Measurements from ENCODE around the gene VPS51. TPM values are rescaled to one million over a fixed set of nuclear protein-coding genes. Genes with fewer than 3 reads are reported as not detected.

The VPS51 gene
- total RNA-seq, 1 experiment from 2014 or later, result 123 TPM

- ChIA-PET CTCF (no interaction called here), POLR2A (no interaction called here)
- no peak for ATAC-seq
- Mint-ChIP-seq H3K27me3 (ENCODE audit: low read depth) (peaks cover 16% of the 10 kb centered on the region), H3K4me1 (no peaks in the 10 kb centered on the region), H3K36me3 (no peaks in the 10 kb centered on the region), H3K4me3 (no peak overlapping the region), H3K9me3 (peaks cover 10% of the 10 kb centered on the region), H3K27ac (no peak overlapping the region)
- no peak for DNase-seq (ENCODE audit: low spot score)
- TF ChIP-seq OVOL2 (CRISPR knock-in tag; IDR thresholded peaks at IDR 0.05; ENCODE audit: borderline replicate concordance) (no peak), GRHL2 (CRISPR knock-in tag; IDR thresholded peaks at IDR 0.05; ENCODE audit: insufficient replicate concordance, severe bottlenecking) (no peak), FOXJ3 (CRISPR knock-in tag; IDR thresholded peaks at IDR 0.05; ENCODE audit: borderline replicate concordance) (no peak), GTF2I (CRISPR knock-in tag; conservative IDR thresholded peaks at IDR 0.05) (no peak), SOX15 (CRISPR knock-in tag; IDR thresholded peaks at IDR 0.05) (no peak), ZNF532 (CRISPR knock-in tag; IDR thresholded peaks at IDR 0.05; ENCODE audit: borderline replicate concordance) (no peak), ZNF121 (CRISPR knock-in tag; IDR thresholded peaks at IDR 0.05) (no peak), ETV6 (CRISPR knock-in tag; IDR thresholded peaks at IDR 0.05) (no peak), USF1 (CRISPR knock-in tag; IDR thresholded peaks at IDR 0.05) (no peak), ZBTB21 (CRISPR knock-in tag; IDR thresholded peaks at IDR 0.05; ENCODE audit: borderline replicate concordance) (no peak), NFATC4 (CRISPR knock-in tag; IDR thresholded peaks at IDR 0.05) (no peak), E2F5 (CRISPR knock-in tag; IDR thresholded peaks at IDR 0.05) (no peak)
These were observed 46.0 kb downstream of the VPS51 start for GRCh38 chr11:65141896-65142494.

DNA sequence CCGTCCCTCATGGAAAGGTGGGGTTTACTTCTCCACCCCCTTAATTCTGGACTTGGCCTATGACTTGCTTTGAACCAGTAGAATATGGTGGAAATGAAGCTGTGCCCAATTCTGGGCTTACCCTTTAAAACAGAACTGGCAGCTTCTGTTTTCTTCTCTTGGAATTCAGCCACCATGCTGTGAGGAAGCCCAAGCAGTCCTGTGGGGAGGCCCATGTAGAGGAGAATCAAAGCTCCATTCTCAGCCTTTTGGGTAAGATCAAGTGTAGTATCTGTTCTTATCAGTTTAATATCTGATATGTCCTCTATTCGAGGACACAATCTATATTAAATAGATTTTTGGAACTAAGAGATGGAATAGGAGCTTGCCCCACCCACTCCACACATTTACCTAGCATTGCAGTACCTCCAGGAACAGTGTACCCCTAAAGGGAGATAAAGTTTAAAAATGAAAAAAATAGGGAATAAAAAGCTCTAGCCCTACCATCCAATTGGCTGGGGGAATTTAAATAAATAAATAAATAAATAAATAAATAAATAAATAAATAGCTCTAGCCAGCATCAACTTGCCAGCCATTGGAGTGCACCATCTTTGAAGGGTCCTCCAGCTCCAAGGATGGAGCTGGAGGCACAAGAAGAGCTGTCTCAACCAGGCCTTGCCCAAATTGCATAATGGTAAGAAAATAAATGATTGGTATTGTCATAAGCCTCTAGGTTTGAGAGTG, 51.5 kb downstream of the VPS51 start:
- POLR2A ChIA-PET, result no interaction called here
- no peak for ATAC-seq
- Mint-ChIP-seq H3K4me3 (no peak overlapping the region), H3K27me3 (ENCODE audit: low read depth) (peaks cover 31% of the 10 kb centered on the region), H3K27ac (no peak overlapping the region), H3K9me3 (peaks cover 16% of the 10 kb centered on the region), H3K4me1 (no peaks in the 10 kb centered on the region), H3K36me3 (no peaks in the 10 kb centered on the region)
- no peak for DNase-seq (ENCODE audit: low spot score)
- CTCF ChIA-PET, result interaction anchor here (3.2 kb wide), 1 partner anchor 12 kb away, joined by 12 read pairs; no protein-coding TSS in a partner anchor
- TF ChIP-seq, protein P1, sequence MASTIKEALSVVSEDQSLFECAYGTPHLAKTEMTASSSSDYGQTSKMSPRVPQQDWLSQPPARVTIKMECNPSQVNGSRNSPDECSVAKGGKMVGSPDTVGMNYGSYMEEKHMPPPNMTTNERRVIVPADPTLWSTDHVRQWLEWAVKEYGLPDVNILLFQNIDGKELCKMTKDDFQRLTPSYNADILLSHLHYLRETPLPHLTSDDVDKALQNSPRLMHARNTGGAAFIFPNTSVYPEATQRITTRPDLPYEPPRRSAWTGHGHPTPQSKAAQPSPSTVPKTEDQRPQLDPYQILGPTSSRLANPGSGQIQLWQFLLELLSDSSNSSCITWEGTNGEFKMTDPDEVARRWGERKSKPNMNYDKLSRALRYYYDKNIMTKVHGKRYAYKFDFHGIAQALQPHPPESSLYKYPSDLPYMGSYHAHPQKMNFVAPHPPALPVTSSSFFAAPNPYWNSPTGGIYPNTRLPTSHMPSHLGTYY (CRISPR knock-in tag; IDR thresholded peaks at IDR 0.05), result no peak
- TF ChIP-seq NR2C2 (CRISPR knock-in tag; IDR thresholded peaks at IDR 0.05), result no peak
- no peak for TF ChIP-seq GTF2I (CRISPR knock-in tag; conservative IDR thresholded peaks at IDR 0.05)
- TF ChIP-seq EMX1 (CRISPR knock-in tag; IDR thresholded peaks at IDR 0.05), result no peak
- TF ChIP-seq ZNF532 (CRISPR knock-in tag; IDR thresholded peaks at IDR 0.05; ENCODE audit: borderline replicate concordance), result no peak
- TF ChIP-seq AR (CRISPR knock-in tag; IDR thresholded peaks at IDR 0.05), result no peak
- TF ChIP-seq ZBTB43 (CRISPR knock-in tag; IDR thresholded peaks at IDR 0.05), result no peak
